HL-60 (cell line): ENCODE results near the gene NPHP4.

Experiments used
- GABPA ChIP-seq: IDR thresholded peaks from 2 replicates; pipeline ENCODE4 v1.6.1; 2012; ENCODE audit warnings: low read depth
- POLR2AphosphoS5 ChIP-seq: IDR thresholded peaks from 2 replicates; pipeline ENCODE4 v1.6.1; 2012; ENCODE audit warnings: low read depth
- TF ChIP-seq, protein P1 (sequence below): IDR thresholded peaks from one replicate; pipeline ENCODE4 v1.5.1; 2011; ENCODE audit warnings: low read length, control low read depth, inconsistent platforms; ENCODE audit not compliant: insufficient read depth

DNA sequence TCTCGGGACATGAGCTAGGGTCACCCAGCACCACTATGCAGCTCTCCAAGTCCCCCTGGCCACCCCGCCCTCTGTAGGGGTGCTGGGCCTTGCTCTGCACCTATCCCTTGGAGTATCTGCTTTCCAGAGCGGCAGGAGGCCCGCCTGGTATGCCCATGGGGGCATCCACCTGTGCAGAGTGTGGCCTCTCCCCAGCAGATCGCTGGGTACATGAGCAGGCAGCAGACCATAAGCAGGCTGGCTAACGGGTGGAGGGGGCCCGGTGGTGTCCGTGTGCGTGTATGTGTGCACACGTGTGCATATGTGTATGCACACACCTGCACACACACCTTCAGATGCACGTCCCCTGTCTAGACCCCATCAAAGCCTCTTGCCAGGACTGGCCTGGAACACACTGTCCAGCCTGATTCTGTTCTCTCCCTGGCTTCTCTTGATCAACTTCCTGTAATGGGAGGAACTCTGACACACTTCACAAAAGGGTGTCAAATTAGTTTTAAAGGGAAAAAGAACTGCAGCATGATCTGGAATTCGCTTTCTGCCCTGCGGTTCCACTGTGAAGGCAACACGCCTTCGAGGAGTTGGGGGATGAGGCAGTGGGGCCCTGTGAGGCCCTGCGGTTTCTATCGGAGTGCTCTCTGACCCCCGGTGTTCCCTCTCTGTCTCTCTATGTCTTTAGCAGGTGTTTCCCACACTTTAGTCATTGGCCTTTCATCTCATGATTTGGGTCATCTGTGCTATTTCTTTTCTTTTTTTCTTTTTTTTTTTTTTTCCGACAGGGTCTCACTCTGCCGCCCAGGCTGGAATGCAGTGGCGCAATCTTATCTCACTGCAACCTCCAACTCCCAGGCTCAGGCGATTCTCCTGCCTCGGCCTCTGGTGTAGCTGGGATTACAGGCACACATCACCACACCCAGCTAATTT is 17.2 kb upstream of the NPHP4 start:
- TF ChIP-seq, protein P1, sequence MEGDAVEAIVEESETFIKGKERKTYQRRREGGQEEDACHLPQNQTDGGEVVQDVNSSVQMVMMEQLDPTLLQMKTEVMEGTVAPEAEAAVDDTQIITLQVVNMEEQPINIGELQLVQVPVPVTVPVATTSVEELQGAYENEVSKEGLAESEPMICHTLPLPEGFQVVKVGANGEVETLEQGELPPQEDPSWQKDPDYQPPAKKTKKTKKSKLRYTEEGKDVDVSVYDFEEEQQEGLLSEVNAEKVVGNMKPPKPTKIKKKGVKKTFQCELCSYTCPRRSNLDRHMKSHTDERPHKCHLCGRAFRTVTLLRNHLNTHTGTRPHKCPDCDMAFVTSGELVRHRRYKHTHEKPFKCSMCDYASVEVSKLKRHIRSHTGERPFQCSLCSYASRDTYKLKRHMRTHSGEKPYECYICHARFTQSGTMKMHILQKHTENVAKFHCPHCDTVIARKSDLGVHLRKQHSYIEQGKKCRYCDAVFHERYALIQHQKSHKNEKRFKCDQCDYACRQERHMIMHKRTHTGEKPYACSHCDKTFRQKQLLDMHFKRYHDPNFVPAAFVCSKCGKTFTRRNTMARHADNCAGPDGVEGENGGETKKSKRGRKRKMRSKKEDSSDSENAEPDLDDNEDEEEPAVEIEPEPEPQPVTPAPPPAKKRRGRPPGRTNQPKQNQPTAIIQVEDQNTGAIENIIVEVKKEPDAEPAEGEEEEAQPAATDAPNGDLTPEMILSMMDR = no peak
- TF ChIP-seq POLR2AphosphoS5 = no peak
- TF ChIP-seq GABPA = no peak
